KMS-11 (cell line): ENCODE data around the gene ZFAND3.

ENCODE experiments used
- H2AFZ ChIP-seq: fragments of 200-600 bp; sonication (generic); 2 replicates; pipeline ENCODE4 v1.6.1; 2016; ENCODE audit warnings: antibody characterized with exemption, mixed run types, low read depth
- H3K27ac ChIP-seq: fragments of 200-600 bp; sonication (generic); 2 replicates; pipeline ENCODE4 v1.6.1; 2016; ENCODE audit warnings: mild to moderate bottlenecking, mixed run types
- H3K27me3 ChIP-seq: fragments of 200-600 bp; sonication (generic); 2 replicates; pipeline ENCODE4 v1.6.1; 2017; ENCODE audit warnings: mild to moderate bottlenecking, low read depth, mixed run types, moderate library complexity; ENCODE audit not compliant: insufficient read depth
- H3K36me3 ChIP-seq: fragments of 200-600 bp; sonication (generic); 2 replicates; pipeline ENCODE4 v1.6.1; 2017; ENCODE audit warnings: mild to moderate bottlenecking, mixed run types; ENCODE audit not compliant: insufficient read depth
- H3K4me1 ChIP-seq: fragments of 200-600 bp; sonication (generic); 2 replicates; pipeline ENCODE4 v1.6.1; 2016; ENCODE audit warnings: mild to moderate bottlenecking, low read depth, mixed run types; ENCODE audit not compliant: poor library complexity, severe bottlenecking
- H3K4me2 ChIP-seq: fragments of 200-600 bp; sonication (generic); 2 replicates; pipeline ENCODE4 v1.7.0; 2016; ENCODE audit warnings: mild to moderate bottlenecking, mixed run types
- H3K4me3 ChIP-seq: fragments of 200-600 bp; sonication (generic); IDR thresholded peaks from 2 replicates; pipeline ENCODE4 v1.6.1; 2017; ENCODE audit warnings: low read depth, low read length, mixed read lengths; ENCODE audit not compliant: insufficient read depth
- H3K79me2 ChIP-seq: fragments of 200-600 bp; sonication (generic); 2 replicates; pipeline ENCODE4 v1.6.1; 2016; ENCODE audit warnings: low read depth, mixed run types; ENCODE audit not compliant: insufficient read depth
- H3K9ac ChIP-seq: fragments of 200-600 bp; sonication (generic); 2 replicates; pipeline ENCODE4 v1.6.1; 2016; ENCODE audit warnings: mild to moderate bottlenecking, mixed run types
- H4K20me1 ChIP-seq: fragments of 200-600 bp; sonication (generic); 2 replicates; pipeline ENCODE4 v1.6.1; 2016; ENCODE audit warnings: mild to moderate bottlenecking, mixed run types; ENCODE audit not compliant: insufficient read depth
- CTCF ChIP-seq: fragments of 200-600 bp; sonication (generic); conservative IDR thresholded peaks from 2 replicates; pipeline ENCODE4 v1.6.1; 2017; ENCODE audit warnings: low read depth, mild to moderate bottlenecking, antibody characterized with exemption, low read length, moderate library complexity, mixed read lengths

ZFAND3 gene

DNA sequence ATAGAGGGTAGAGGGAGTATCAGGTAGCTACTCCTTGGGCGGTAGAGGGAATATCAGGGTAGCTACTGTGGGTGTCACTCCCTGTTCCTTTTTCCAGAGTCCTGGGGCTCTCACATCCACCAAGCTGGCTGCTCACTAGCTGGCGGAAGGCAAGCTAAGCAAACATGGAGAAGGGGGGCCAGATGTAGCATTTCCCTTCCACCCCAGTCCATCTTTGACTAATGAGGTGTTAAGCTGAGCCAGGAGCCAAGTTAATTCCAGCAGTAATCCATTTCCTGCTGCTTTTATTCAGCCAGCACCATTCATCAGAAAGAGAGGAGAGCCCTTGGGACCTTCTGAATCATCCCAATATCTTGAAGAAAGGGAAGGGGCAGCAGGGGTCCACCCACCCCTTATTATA lies 330.0 kb downstream of the ZFAND3 start:
- no peak for TF ChIP-seq CTCF
- H3K36me3 ChIP-seq = no peaks in the 10 kb centered on the region
- no peak overlapping the region for H3K4me3 ChIP-seq
- no peak overlapping the region for H3K27ac ChIP-seq
- no peaks in the 10 kb centered on the region for H3K4me1 ChIP-seq
- no peak overlapping the region for H2AFZ ChIP-seq
- H4K20me1 ChIP-seq = no peaks in the 10 kb centered on the region
- H3K4me2 ChIP-seq = no peak overlapping the region
- no peaks in the 10 kb centered on the region for H3K79me2 ChIP-seq
- H3K27me3 ChIP-seq = no peaks in the 10 kb centered on the region
- H3K9ac ChIP-seq = no peak overlapping the region

GRCh38 chr6:38150021-38150420 lies 330.5 kb downstream of the ZFAND3 start:
- Histone ChIP-seq H3K79me2 (no peaks in the 10 kb centered on the region), H3K4me1 (no peaks in the 10 kb centered on the region), H3K27ac (no peak overlapping the region), H3K4me3 (no peak overlapping the region), H3K4me2 (no peak overlapping the region), H3K27me3 (no peaks in the 10 kb centered on the region), H4K20me1 (no peaks in the 10 kb centered on the region), H2AFZ (no peak overlapping the region), H3K36me3 (no peaks in the 10 kb centered on the region), H3K9ac (no peak overlapping the region)
- no peak for TF ChIP-seq CTCF

DNA sequence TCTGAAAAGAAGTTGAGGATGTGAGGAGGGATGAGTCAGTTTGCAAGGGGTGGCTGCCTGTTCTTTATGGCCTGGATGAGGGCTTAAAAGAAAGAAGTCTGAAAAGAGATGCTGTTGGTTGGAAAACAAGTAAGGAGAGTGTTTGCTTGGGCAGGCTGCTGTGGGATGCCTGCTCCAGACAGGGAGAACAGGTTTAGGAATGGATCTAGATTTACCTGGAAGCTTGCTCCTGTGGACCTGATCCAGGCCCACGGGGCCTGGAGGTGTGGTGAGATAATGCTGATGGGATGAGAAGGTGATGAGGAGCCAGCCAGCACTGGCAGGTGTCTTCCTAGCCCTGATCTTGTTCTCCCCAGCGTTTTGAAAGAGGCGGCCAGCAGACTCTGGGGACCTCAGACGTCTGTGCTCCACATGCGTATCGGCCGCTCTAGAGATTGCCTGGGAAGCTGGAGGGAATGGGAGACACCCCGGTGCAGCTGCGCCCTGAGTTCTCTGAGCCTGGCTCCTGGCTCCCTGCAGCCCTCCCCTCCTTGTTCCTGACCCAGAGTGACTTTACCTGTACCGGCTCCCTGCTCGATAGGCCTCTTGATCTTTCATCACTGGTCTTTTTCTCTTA lies 331.3 kb downstream of the ZFAND3 start:
- no peaks in the 10 kb centered on the region for H4K20me1 ChIP-seq
- no peak overlapping the region for H3K9ac ChIP-seq
- no peak overlapping the region for H2AFZ ChIP-seq
- no peaks in the 10 kb centered on the region for H3K36me3 ChIP-seq
- no peaks in the 10 kb centered on the region for H3K79me2 ChIP-seq
- no peak overlapping the region for H3K4me3 ChIP-seq
- H3K4me1 ChIP-seq = no peaks in the 10 kb centered on the region
- no peak overlapping the region for H3K27ac ChIP-seq
- H3K4me2 ChIP-seq = no peak overlapping the region
- no peak for TF ChIP-seq CTCF
- H3K27me3 ChIP-seq = no peaks in the 10 kb centered on the region

DNA sequence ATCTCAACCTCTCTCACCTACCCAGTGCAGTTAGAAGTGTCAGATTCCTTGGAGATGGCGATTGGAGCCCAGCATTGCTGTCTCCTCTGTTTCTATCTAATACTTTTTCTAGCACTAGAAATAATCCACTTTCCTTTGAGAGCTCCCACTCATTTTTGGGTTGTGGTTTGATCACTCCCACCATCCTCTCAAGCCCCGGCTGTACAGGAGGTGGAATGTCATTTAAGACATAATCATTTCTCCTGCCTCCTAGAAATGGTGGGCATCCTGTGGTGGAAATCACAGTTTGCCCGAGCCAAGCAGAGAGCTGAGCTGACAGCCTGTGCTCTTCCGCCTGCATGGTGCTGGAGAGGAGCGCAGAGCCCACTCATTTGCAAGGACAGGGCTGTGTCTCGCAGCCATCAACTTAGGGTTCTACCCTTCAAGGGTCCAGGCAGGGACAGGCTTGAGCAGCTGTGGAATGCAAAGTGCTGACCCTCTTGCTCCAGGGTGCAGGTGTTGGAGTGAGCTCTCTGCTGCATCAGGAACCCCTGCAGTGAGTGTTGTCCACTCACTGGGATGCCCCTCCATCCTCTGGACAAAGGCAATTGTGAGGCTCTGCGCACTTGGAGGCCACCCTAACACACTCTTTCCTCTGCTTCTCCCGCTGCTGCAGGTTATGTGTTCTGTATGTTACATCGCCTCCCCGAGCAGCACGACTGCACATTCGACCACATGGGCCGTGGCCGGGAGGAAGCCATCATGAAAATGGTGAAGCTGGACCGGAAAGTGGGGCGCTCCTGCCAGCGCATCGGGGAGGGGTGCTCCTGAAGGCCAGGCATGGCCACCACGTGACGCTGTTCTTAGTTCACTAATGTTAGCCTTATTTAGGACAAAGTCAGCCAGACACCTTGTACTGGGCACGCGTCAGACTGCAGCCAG lies 332.3 kb downstream of the ZFAND3 start:
- Histone ChIP-seq H3K9ac (no peak overlapping the region), H3K27ac (no peak overlapping the region), H2AFZ (no peak overlapping the region), H4K20me1 (no peaks in the 10 kb centered on the region), H3K4me2 (no peak overlapping the region), H3K36me3 (no peaks in the 10 kb centered on the region), H3K79me2 (no peaks in the 10 kb centered on the region), H3K27me3 (no peaks in the 10 kb centered on the region), H3K4me3 (no peak overlapping the region), H3K4me1 (no peaks in the 10 kb centered on the region)
- no peak for TF ChIP-seq CTCF
